ENCODE measurements around the gene PANK2.

- no peak for TF ChIP-seq EP300 (IDR thresholded peaks at IDR 0.05)
- TF ChIP-seq CTCF (IDR thresholded peaks at IDR 0.05), result no peak
- TF ChIP-seq POLR2A (IDR thresholded peaks at IDR 0.05), result no peak
Observed at GRCh38 chr20:3843490-3843889, 45.7 kb upstream of the PANK2 start.

Data from tibial nerve (tissue), 4 donors.